B cell (primary cell): ENCODE data around the gene PCDHGA9. TPM values are rescaled to one million over a fixed set of nuclear protein-coding genes. Genes with fewer than 3 reads are reported as not detected.

Experiments used
- ATAC-seq: fragments of 200-7000 bp; cut with Tn5 transposase; one replicate; pipeline ENCODE4 v1.10.0; 2021; ENCODE audit warnings: low read depth, mild to moderate bottlenecking, moderate number of reproducible peaks, moderate library complexity
- CTCF ChIA-PET: fragments of 350-600 bp; sonication (Branson Sonifier 250); formaldehyde crosslinking; loops from one replicate; lab custom pipeline; 2021; ENCODE audit warnings: antibody characterized with exemption, inconsistent platforms; lab: Charles Lee
- POLR2A ChIA-PET: fragments of 350-600 bp; sonication (Branson Sonifier 250); formaldehyde crosslinking; loops from one replicate; lab custom pipeline; 2021; ENCODE audit warnings: antibody characterized with exemption; lab: Charles Lee
- DNase-seq: peaks from one replicate; pipeline ENCODE4 v3.0.0; 2013
- H2AFZ ChIP-seq: 2 replicates; pipeline ENCODE4 v1.6.1; 2012; ENCODE audit warnings: mild to moderate bottlenecking, low read depth, low read length; ENCODE audit not compliant: insufficient read depth, poor library complexity, severe bottlenecking
- H3K27ac ChIP-seq, 2 donors: 1 replicate in 1 of 2; 2 replicates in 1 of 2; pipeline ENCODE4 v1.5.1; 2012 to 2013; ENCODE audit warnings: low read length in 2 of 2, mild to moderate bottlenecking in 2 of 2, moderate library complexity in 1 of 2
- H3K27me3 ChIP-seq, 4 experiments: fragments of 200-600 bp in 1 of 4; sonication (generic) in 1 of 4; replicated peaks in 1 of 4; 1 replicate in 2 of 4; 2 replicates in 2 of 4; pipeline versions ENCODE4 v1.6.1 to v1.7.0; 2013 to 2016; ENCODE audit warnings: low read length in 3 of 4, mild to moderate bottlenecking in 2 of 4, mixed read lengths in 1 of 4, moderate library complexity in 1 of 4; ENCODE audit not compliant: insufficient read depth in 4 of 4, control insufficient read depth in 3 of 4; ENCODE audit errors: control extremely low read depth in 1 of 4
- H3K36me3 ChIP-seq, 2 experiments: replicated peaks in 1 of 2; 1 replicate in 1 of 2; 2 replicates in 1 of 2; pipeline versions ENCODE4 v1.6.1 to v1.7.1; 2013; ENCODE audit warnings: low read length in 1 of 2; ENCODE audit not compliant: insufficient read depth in 2 of 2, control insufficient read depth in 1 of 2; ENCODE audit errors: control extremely low read depth in 1 of 2, extremely low read depth in 1 of 2
- H3K4me1 ChIP-seq, 2 donors: fragments of 200-600 bp in 1 of 2; sonication (generic) in 1 of 2; 1 replicate in 1 of 2; 2 replicates in 1 of 2; pipeline versions ENCODE4 v1.5.1 to v1.6.1; 2013 to 2017; ENCODE audit warnings: low read length in 2 of 2; ENCODE audit not compliant: control insufficient read depth in 2 of 2, insufficient read depth in 2 of 2
- H3K4me2 ChIP-seq: replicated peaks from 2 replicates; pipeline ENCODE3; 2012; ENCODE audit warnings: mild to moderate bottlenecking, low read depth, low read length; ENCODE audit not compliant: poor library complexity, severe bottlenecking
- H3K4me3 ChIP-seq, 5 experiments: fragments of 200-600 bp in 1 of 5; sonication (generic) in 1 of 5; 1 replicate in 3 of 5; 2 replicates in 2 of 5; pipeline versions ENCODE4 v1.5.1 to v1.7.0; 2011 to 2016; ENCODE audit warnings: low read length in 4 of 5, mild to moderate bottlenecking in 4 of 5, low read depth in 2 of 5, control low read depth in 1 of 5, moderate library complexity in 1 of 5; ENCODE audit not compliant: insufficient read depth in 1 of 5; ENCODE audit errors: control extremely low read depth in 1 of 5, extremely low read depth in 1 of 5
- H3K79me2 ChIP-seq: fragments of 200-600 bp; sonication (generic); one replicate; pipeline ENCODE4 v1.6.0; 2016; ENCODE audit warnings: low read length; ENCODE audit not compliant: control insufficient read depth, insufficient read depth
- H3K9ac ChIP-seq: fragments of 200-600 bp; sonication (generic); 2 replicates; pipeline ENCODE4 v1.6.1; 2017; ENCODE audit warnings: mild to moderate bottlenecking, low read length, moderate library complexity
- H3K9me3 ChIP-seq, 3 donors: one replicate each; pipeline versions ENCODE4 v1.6.1 to v1.7.1; 2013; ENCODE audit warnings: low read length in 2 of 3; ENCODE audit not compliant: control insufficient read depth in 2 of 3, insufficient read depth in 1 of 3; ENCODE audit errors: control extremely low read depth in 1 of 3
- H4K20me1 ChIP-seq: 2 replicates; pipeline ENCODE4 v1.6.0; 2012; ENCODE audit warnings: mild to moderate bottlenecking, low read length; ENCODE audit not compliant: insufficient read depth, control insufficient read depth, poor library complexity, severe bottlenecking
- H3K27ac Mint-ChIP-seq: one replicate; pipeline ENCODE4 v1.8.0; 2021; ENCODE audit warnings: mixed read lengths
- H3K27me3 Mint-ChIP-seq: one replicate; pipeline ENCODE4 v1.8.0; 2021; ENCODE audit warnings: mixed read lengths
- H3K4me1 Mint-ChIP-seq: one replicate; pipeline ENCODE4 v1.8.0; 2021; ENCODE audit warnings: mixed read lengths
- H3K4me3 Mint-ChIP-seq: one replicate; pipeline ENCODE4 v1.8.0; 2021; ENCODE audit warnings: mixed read lengths
- H3K9me3 Mint-ChIP-seq: one replicate; pipeline ENCODE4 v1.8.0; 2022; ENCODE audit warnings: mixed read lengths; ENCODE audit not compliant: insufficient read depth
- CTCF ChIP-seq: fragments of 200-600 bp; IDR thresholded peaks from one replicate; pipeline ENCODE4 v1.8.0; 2022; ENCODE audit warnings: antibody characterized with exemption, mild to moderate bottlenecking
- EZH2 ChIP-seq: IDR thresholded peaks from 2 replicates; pipeline ENCODE4 v1.6.1; 2012; ENCODE audit warnings: borderline replicate concordance, low read depth, mild to moderate bottlenecking, moderate library complexity, low read length; ENCODE audit not compliant: insufficient read depth, poor library complexity, severe bottlenecking
- WGBS: methylation state at CpG from one replicate; pipeline ENCODE4 v1.1.5; 2013; ENCODE audit warnings: missing lambda C conversion rate; ENCODE audit not compliant: insufficient coverage; 5-methylcytosine and 5-hydroxymethylcytosine counted together
- intact Hi-C: fragments of 100-400 bp; cut with micrococcal nuclease; formaldehyde crosslinking; loops from one replicate; pipeline ENCODE4 v1.10.0; 2022
- polyA plus RNA-seq: library from polyadenylated mRNA; depleted of rRNA; stranded (reverse); fragments of >200 nt; gene quantifications from 2 replicates; pipeline ENCODE4 v1.2.3, GENCODE V29; 2012
- total RNA-seq, 2 donors: library from RNA; stranded (reverse); fragments of 120-200 nt in 1 of 2; gene quantifications; 1 replicate in 1 of 2; 2 replicates in 1 of 2; pipeline versions ENCODE4 v1.2.3 to v1.2.4, GENCODE V29; 2013 to 2022

PCDHGA9 gene
- total and polyA plus RNA-seq, 2 donors (not counting 1 experiment from before 2014, with no cell fraction given), result 0.19 to 2.5 TPM

GRCh38 chr5:141383345-141383744 lies 19.2 kb upstream of the PCDHGA9 start:
- ChIA-PET POLR2A (no interaction called here), CTCF (no interaction called here)
- no peak overlapping the region for H3K27ac Mint-ChIP-seq
- Histone ChIP-seq H3K36me3 (no peaks in the 10 kb centered on the region), H2AFZ (no peak overlapping the region), H4K20me1 (no peaks in the 10 kb centered on the region), H3K27ac (no peak overlapping the region), H3K79me2 (no peaks in the 10 kb centered on the region), H3K4me2 (no peak overlapping the region), H3K27me3 (peaks cover 0 to 44% (median 30%) of the 10 kb centered on the region in 4 experiments), H3K4me1 (no peaks in the 10 kb centered on the region), H3K4me3 (no peak overlapping the region), H3K9me3 (peaks cover 6 to 35% (median 23%) of the 10 kb centered on the region in 3 donors), H3K9ac (no peak overlapping the region)
- H3K9me3 Mint-ChIP-seq, result peaks cover 7% of the 10 kb centered on the region
- intact Hi-C loops, result no loop called here
- peaks cover 60% of the 10 kb centered on the region for H3K27me3 Mint-ChIP-seq
- DNase-seq (no peak), ATAC-seq (no peak)
- WGBS, result 44% methylated on average over 13 of the region's 21 CpGs
- no peak for TF ChIP-seq EZH2
- TF ChIP-seq CTCF, result no peak
- H3K4me1 Mint-ChIP-seq, result peaks cover 3% of the 10 kb centered on the region
- H3K4me3 Mint-ChIP-seq, result peak overlapping the region; percentile 81

- ChIA-PET CTCF (no interaction called here), POLR2A (no interaction called here)
- Histone ChIP-seq H3K4me3 (no peak overlapping the region), H3K79me2 (no peaks in the 10 kb centered on the region), H3K9me3 (peaks cover 6 to 45% (median 23%) of the 10 kb centered on the region in 3 donors), H3K9ac (no peak overlapping the region), H4K20me1 (no peaks in the 10 kb centered on the region), H2AFZ (no peak overlapping the region), H3K36me3 (no peaks in the 10 kb centered on the region), H3K27ac (no peak overlapping the region), H3K4me2 (no peak overlapping the region), H3K27me3 (peaks cover 0 to 56% (median 34%) of the 10 kb centered on the region in 4 experiments), H3K4me1 (no peaks in the 10 kb centered on the region)
- ATAC-seq (no peak), DNase-seq (no peak)
- Mint-ChIP-seq H3K27me3 (peaks cover 66% of the 10 kb centered on the region), H3K9me3 (peaks cover 9% of the 10 kb centered on the region), H3K4me1 (peaks cover 3% of the 10 kb centered on the region), H3K4me3 (no peak overlapping the region), H3K27ac (no peak overlapping the region)
- TF ChIP-seq EZH2 (no peak), CTCF (no peak)
- 56% methylated on average over 40 of the region's 43 CpGs for WGBS
- intact Hi-C loops, result no loop called here
These were observed 17.9 kb upstream of the PCDHGA9 start for GRCh38 chr5:141384471-141385267.
